MG63 (cell line): ENCODE results near the gene UGGT1. TPM values are rescaled to one million over a fixed set of nuclear protein-coding genes. Genes with fewer than 3 reads are reported as not detected.
A peak's percentile ranks its signal among the peaks of the same experiment; 100 is the strongest.
"Not testable (repeated sequence)": the region's sequence is repeated elsewhere in the genome, so short reads cannot be mapped to it uniquely, and the experiment has no call there.

Source experiments
- DNase-seq: peaks from one replicate; pipeline ENCODE4 v3.0.0-alpha.2; 2020
- H3K27me3 ChIP-seq: fragments of 250-450 bp; sonication (Bioruptor Pico); 2 replicates; pipeline ENCODE4 v1.5.1; 2020; ENCODE audit warnings: mild to moderate bottlenecking, moderate library complexity
- H3K36me3 ChIP-seq: fragments of 250-450 bp; sonication (Bioruptor Pico); 2 replicates; pipeline ENCODE4 v1.5.1; 2020; ENCODE audit warnings: mild to moderate bottlenecking, moderate library complexity
- H3K4me3 ChIP-seq: fragments of 250-450 bp; sonication (Bioruptor Pico); 2 replicates; pipeline ENCODE4 v1.5.1; 2020; ENCODE audit warnings: mild to moderate bottlenecking, moderate library complexity
- H3K9me3 ChIP-seq: fragments of 250-450 bp; sonication (Bioruptor Pico); 2 replicates; pipeline ENCODE4 v1.5.1; 2020; ENCODE audit warnings: mild to moderate bottlenecking, moderate library complexity
- total RNA-seq: library from RNA; depleted of rRNA; stranded (reverse); fragments of >200 nt; shearing (Covaris generic); gene quantifications from 2 replicates; pipeline ENCODE4 v1.2.3, GENCODE V29; 2014; ENCODE audit warnings: low replicate concordance

UGGT1 gene
- total RNA-seq, 1 experiment from 2014 or later = 22.1 TPM

GRCh38 chr2:128160616-128161275, 69.7 kb downstream of the UGGT1 start:
- Histone ChIP-seq H3K9me3 (no peaks in the 10 kb centered on the region), H3K36me3 (peaks cover 70% of the 10 kb centered on the region), H3K27me3 (no peaks in the 10 kb centered on the region), H3K4me3 (no peak overlapping the region)
- DNase-seq = no peak

- no peak for DNase-seq
- no peaks in the 10 kb centered on the region for H3K27me3 ChIP-seq
- H3K36me3 ChIP-seq = peaks cover 64% of the 10 kb centered on the region
- no peaks in the 10 kb centered on the region for H3K9me3 ChIP-seq
- no peak overlapping the region for H3K4me3 ChIP-seq
Measured at GRCh38 chr2:128162266-128162665, 71.3 kb downstream of the UGGT1 start.

GRCh38 chr2:128164311-128164710, 73.3 kb downstream of the UGGT1 start:
- H3K36me3 ChIP-seq = peaks cover 64% of the 10 kb centered on the region
- DNase-seq = no peak
- no peak overlapping the region for H3K4me3 ChIP-seq
- no peaks in the 10 kb centered on the region for H3K9me3 ChIP-seq
- H3K27me3 ChIP-seq = no peaks in the 10 kb centered on the region

- no peak for DNase-seq
- Histone ChIP-seq H3K9me3 (no peaks in the 10 kb centered on the region), H3K27me3 (no peaks in the 10 kb centered on the region), H3K36me3 (peaks cover 66% of the 10 kb centered on the region), H3K4me3 (no peak overlapping the region)
Measured at GRCh38 chr2:128166746-128167353, 75.8 kb downstream of the UGGT1 start.

GRCh38 chr2:128169094-128169493, 78.1 kb downstream of the UGGT1 start:
- H3K9me3 ChIP-seq = no peaks in the 10 kb centered on the region
- DNase-seq = no peak
- H3K4me3 ChIP-seq = no peak overlapping the region
- no peaks in the 10 kb centered on the region for H3K27me3 ChIP-seq
- H3K36me3 ChIP-seq = peaks cover 81% of the 10 kb centered on the region

- Histone ChIP-seq H3K27me3 (no peaks in the 10 kb centered on the region), H3K36me3 (peaks cover 80% of the 10 kb centered on the region), H3K4me3 (no peak overlapping the region), H3K9me3 (no peaks in the 10 kb centered on the region)
- DNase-seq = no peak
Measured at GRCh38 chr2:128169497-128169896, 78.5 kb downstream of the UGGT1 start.

- no peak for DNase-seq
- no peaks in the 10 kb centered on the region for H3K9me3 ChIP-seq
- H3K36me3 ChIP-seq = peaks cover 82% of the 10 kb centered on the region
- H3K4me3 ChIP-seq = no peak overlapping the region
- H3K27me3 ChIP-seq = no peaks in the 10 kb centered on the region
Measured at GRCh38 chr2:128169933-128170709, 79.1 kb downstream of the UGGT1 start.

GRCh38 chr2:128170776-128171175, 79.8 kb downstream of the UGGT1 start:
- no peak for DNase-seq
- no peaks in the 10 kb centered on the region for H3K27me3 ChIP-seq
- H3K36me3 ChIP-seq = peaks cover 85% of the 10 kb centered on the region
- H3K9me3 ChIP-seq = no peaks in the 10 kb centered on the region
- no peak overlapping the region for H3K4me3 ChIP-seq

- H3K9me3 ChIP-seq = no peaks in the 10 kb centered on the region
- peaks cover 87% of the 10 kb centered on the region for H3K36me3 ChIP-seq
- H3K27me3 ChIP-seq = no peaks in the 10 kb centered on the region
- DNase-seq = no peak
- H3K4me3 ChIP-seq = no peak overlapping the region
Measured at GRCh38 chr2:128172191-128172590, 81.2 kb downstream of the UGGT1 start.

- H3K27me3 ChIP-seq, H3K4me3 ChIP-seq, H3K9me3 ChIP-seq, DNase-seq: not testable (repeated sequence)
- peaks cover 89% of the 10 kb centered on the region for H3K36me3 ChIP-seq
Measured at GRCh38 chr2:128174067-128174466, 83.1 kb downstream of the UGGT1 start.

- no peak overlapping the region for H3K4me3 ChIP-seq
- no peak for DNase-seq
- peaks cover 87% of the 10 kb centered on the region for H3K36me3 ChIP-seq
- H3K9me3 ChIP-seq = no peaks in the 10 kb centered on the region
- no peaks in the 10 kb centered on the region for H3K27me3 ChIP-seq
Measured at GRCh38 chr2:128177315-128177714, 86.3 kb downstream of the UGGT1 start.

- Histone ChIP-seq H3K9me3 (no peaks in the 10 kb centered on the region), H3K4me3 (no peak overlapping the region), H3K27me3 (no peaks in the 10 kb centered on the region), H3K36me3 (peaks cover 79% of the 10 kb centered on the region)
- no peak for DNase-seq
Measured at GRCh38 chr2:128178149-128178649, 87.2 kb downstream of the UGGT1 start.

GRCh38 chr2:128178650-128179460, 87.9 kb downstream of the UGGT1 start:
- Histone ChIP-seq H3K4me3 (no peak overlapping the region), H3K9me3 (no peaks in the 10 kb centered on the region), H3K27me3 (no peaks in the 10 kb centered on the region), H3K36me3 (peaks cover 76% of the 10 kb centered on the region)
- peak; percentile 35 for DNase-seq

GRCh38 chr2:128179461-128179755, 88.4 kb downstream of the UGGT1 start:
- no peak for DNase-seq
- Histone ChIP-seq H3K9me3 (no peaks in the 10 kb centered on the region), H3K4me3 (no peak overlapping the region), H3K27me3 (no peaks in the 10 kb centered on the region), H3K36me3 (peaks cover 73% of the 10 kb centered on the region)

GRCh38 chr2:128180031-128180430, 89.0 kb downstream of the UGGT1 start:
- H3K4me3 ChIP-seq = no peak overlapping the region
- H3K27me3 ChIP-seq = no peaks in the 10 kb centered on the region
- no peak for DNase-seq
- H3K36me3 ChIP-seq = peaks cover 66% of the 10 kb centered on the region
- no peaks in the 10 kb centered on the region for H3K9me3 ChIP-seq

GRCh38 chr2:128185576-128185975, 94.6 kb downstream of the UGGT1 start:
- DNase-seq = no peak
- no peaks in the 10 kb centered on the region for H3K9me3 ChIP-seq
- no peaks in the 10 kb centered on the region for H3K27me3 ChIP-seq
- no peak overlapping the region for H3K4me3 ChIP-seq
- peaks cover 52% of the 10 kb centered on the region for H3K36me3 ChIP-seq
